Anterior cingulate cortex (tissue), 58 donors: ENCODE results near the gene SGIP1.
A peak's percentile ranks its signal among the peaks of the same experiment; 100 is the strongest.
"Not testable (repeated sequence)": the region's sequence is repeated elsewhere in the genome, so short reads cannot be mapped to it uniquely, and the experiment has no call there.

Experiments used
- DNase-seq, 58 donors: peaks; one replicate each; lab custom pipeline; 2025; lab: John Stamatoyannopoulos, UW

SGIP1 gene

GRCh38 chr1:66712839-66713238, 178.9 kb downstream of the SGIP1 start:
- DNase-seq: no peak

GRCh38 chr1:66723985-66724384, 190.0 kb downstream of the SGIP1 start:
- no peak for DNase-seq

- DNase-seq: peak in 42 of 58 donors; percentile 1 to 72 (median 26)
These were observed 192.1 kb downstream of the SGIP1 start for GRCh38 chr1:66725885-66726665.

- DNase-seq: no peak
These were observed 194.1 kb downstream of the SGIP1 start for GRCh38 chr1:66728021-66728420.

GRCh38 chr1:66728716-66729115, 194.8 kb downstream of the SGIP1 start:
- not testable (repeated sequence) for DNase-seq

GRCh38 chr1:66729119-66729518, 195.2 kb downstream of the SGIP1 start:
- no peak for DNase-seq

- DNase-seq: no peak
These were observed 195.6 kb downstream of the SGIP1 start for GRCh38 chr1:66729523-66729922.

- no peak for DNase-seq
These were observed 196.5 kb downstream of the SGIP1 start for GRCh38 chr1:66730462-66730861.

- no peak for DNase-seq
These were observed 197.4 kb downstream of the SGIP1 start for GRCh38 chr1:66731170-66731865.

GRCh38 chr1:66732407-66733166, 198.6 kb downstream of the SGIP1 start:
- no peak for DNase-seq

GRCh38 chr1:66733348-66734017, 199.5 kb downstream of the SGIP1 start:
- no peak for DNase-seq

GRCh38 chr1:66734531-66734930, 200.6 kb downstream of the SGIP1 start:
- DNase-seq: not testable (repeated sequence)

GRCh38 chr1:66737836-66738235, 203.9 kb downstream of the SGIP1 start:
- DNase-seq: no peak

GRCh38 chr1:66739401-66740157, 205.6 kb downstream of the SGIP1 start:
- no peak for DNase-seq

GRCh38 chr1:66745451-66745850, 211.5 kb downstream of the SGIP1 start:
- DNase-seq: no peak

- no peak for DNase-seq
These were observed 213.5 kb downstream of the SGIP1 start for GRCh38 chr1:66747501-66747900.

- no peak for DNase-seq
These were observed 216.6 kb downstream of the SGIP1 start for GRCh38 chr1:66750577-66750976.

GRCh38 chr1:66751160-66751559, 217.2 kb downstream of the SGIP1 start:
- DNase-seq: no peak

GRCh38 chr1:66752000-66752592, 218.1 kb downstream of the SGIP1 start, which contains the start of gene DYNLT5:
TSS of gene DYNLT5 (plus strand) at chr1:66752459. CDS start at chr1:66754659, 2,200 bp downstream.
- DNase-seq: peak in 50 of 58 donors; percentile 1 to 77 (median 34)
